ENCODE measurements around the gene ADAM10. TPM values are rescaled to one million over a fixed set of nuclear protein-coding genes. Genes with fewer than 3 reads are reported as not detected.

The ADAM10 gene
- polyA plus RNA-seq, 1 of the 3 experiments (the other 2 are of a cell fraction) = 83.5 TPM

DNA sequence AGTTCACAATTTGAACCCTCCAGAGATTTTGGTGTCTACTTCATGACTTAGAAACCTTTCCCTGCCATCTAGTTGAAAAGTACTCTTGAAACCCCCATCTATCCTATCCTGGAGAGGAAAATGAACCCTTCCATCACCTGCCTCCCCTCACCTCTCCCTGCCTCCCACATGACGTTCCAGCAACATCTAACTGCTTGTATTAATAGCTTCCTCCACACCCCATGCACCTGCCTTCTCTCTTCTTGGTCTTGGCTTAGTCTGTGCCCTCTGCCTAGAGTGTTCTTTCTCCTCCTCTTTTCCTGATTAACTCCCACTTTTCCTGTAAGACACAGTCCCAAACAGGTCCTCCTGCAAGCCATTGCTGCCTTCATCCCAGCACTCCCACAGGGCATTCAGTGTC is 210.0 kb downstream of the ADAM10 start:
- Histone ChIP-seq H3K27ac (ENCODE audit: low read depth in 2 of 2, low read length in 1 of 2) (no peak overlapping the region), H2AFZ (ENCODE audit: low read depth) (no peak overlapping the region), H3K36me3 (replicated peaks in 1 of 2; ENCODE audit: control insufficient read depth in 1 of 2, insufficient read depth in 2 of 2, low read length in 1 of 2) (no peaks in the 10 kb centered on the region), H3K79me2 (ENCODE audit: insufficient read depth) (no peaks in the 10 kb centered on the region), H3K4me2 (no peak overlapping the region), H3K27me3 (ENCODE audit: insufficient read depth) (peaks cover 7% of the 10 kb centered on the region; the same call in 1 of the 2 replicates), H3K9me3 (no peaks in the 10 kb centered on the region), H3F3A (replicated peaks; ENCODE audit: insufficient read depth) (no peaks in the 10 kb centered on the region), H3K4me3 (ENCODE audit: low read depth in 2 of 2, low read length in 1 of 2) (no peak overlapping the region), H3K9me2 (no peaks in the 10 kb centered on the region), H3K9ac (no peak overlapping the region), H3K4me1 (ENCODE audit: control insufficient read depth in 1 of 2, insufficient read depth in 2 of 2, low read depth in 1 of 2, low read length in 1 of 2) (no peaks in the 10 kb centered on the region), H4K20me1 (ENCODE audit: insufficient read depth) (no peaks in the 10 kb centered on the region)
- ChIA-PET CTCF (no interaction called here), POLR2A (no interaction called here)
- no peak for DNase-seq
- 38% methylated on average over 1 of the region's 1 CpG for WGBS (ENCODE audit: low lambda C conversion rate)
- no peak for TF ChIP-seq YY1 (IDR thresholded peaks at IDR 0.05; ENCODE audit: low read depth)
- TF ChIP-seq SIN3A (IDR thresholded peaks at IDR 0.05; ENCODE audit: borderline replicate concordance, low read depth, low read length) = no peak
- TF ChIP-seq, protein P1, sequence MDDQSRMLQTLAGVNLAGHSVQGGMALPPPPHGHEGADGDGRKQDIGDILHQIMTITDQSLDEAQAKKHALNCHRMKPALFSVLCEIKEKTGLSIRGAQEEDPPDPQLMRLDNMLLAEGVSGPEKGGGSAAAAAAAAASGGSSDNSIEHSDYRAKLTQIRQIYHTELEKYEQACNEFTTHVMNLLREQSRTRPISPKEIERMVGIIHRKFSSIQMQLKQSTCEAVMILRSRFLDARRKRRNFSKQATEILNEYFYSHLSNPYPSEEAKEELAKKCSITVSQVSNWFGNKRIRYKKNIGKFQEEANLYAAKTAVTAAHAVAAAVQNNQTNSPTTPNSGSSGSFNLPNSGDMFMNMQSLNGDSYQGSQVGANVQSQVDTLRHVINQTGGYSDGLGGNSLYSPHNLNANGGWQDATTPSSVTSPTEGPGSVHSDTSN (IDR thresholded peaks at IDR 0.05) = no peak
- no peak for TF ChIP-seq NFIC (IDR thresholded peaks at IDR 0.05; ENCODE audit: borderline replicate concordance)
- TF ChIP-seq FOSL2 (IDR thresholded peaks at IDR 0.05; ENCODE audit: borderline replicate concordance, low read depth) = no peak
- no peak for TF ChIP-seq RAD21 (IDR thresholded peaks at IDR 0.05; ENCODE audit: low read length)

DNA sequence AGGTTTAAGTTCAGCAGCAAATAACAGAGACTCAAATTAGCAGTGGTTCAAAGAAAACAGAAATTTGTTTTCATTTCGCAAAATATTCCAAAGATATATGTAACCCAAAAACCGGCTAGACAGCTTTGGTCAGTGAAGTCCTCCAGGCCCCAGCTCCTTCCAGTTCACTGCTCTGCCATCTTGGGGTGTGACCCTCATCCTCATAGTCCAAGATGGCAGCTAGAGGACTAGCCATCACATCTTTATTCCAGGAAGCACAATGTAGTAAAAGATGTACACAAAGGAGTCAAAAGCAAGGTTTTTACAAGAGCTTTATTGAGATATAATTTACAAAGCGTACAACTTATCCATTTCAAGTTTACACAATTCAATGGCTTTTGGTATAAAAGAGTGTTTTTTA is 210.6 kb downstream of the ADAM10 start:
- TF ChIP-seq RAD21 (IDR thresholded peaks at IDR 0.05; ENCODE audit: low read length) = no peak
- CTCF ChIA-PET = no interaction called here

More for the DNA sequence above, 210.6 kb downstream of the ADAM10 start:
- Histone ChIP-seq H2AFZ (ENCODE audit: low read depth) (no peak overlapping the region), H4K20me1 (ENCODE audit: insufficient read depth) (no peaks in the 10 kb centered on the region), H3K36me3 (replicated peaks in 1 of 2; ENCODE audit: control insufficient read depth in 1 of 2, insufficient read depth in 2 of 2, low read length in 1 of 2) (no peaks in the 10 kb centered on the region), H3K4me1 (ENCODE audit: control insufficient read depth in 1 of 2, insufficient read depth in 2 of 2, low read depth in 1 of 2, low read length in 1 of 2) (no peaks in the 10 kb centered on the region), H3K27ac (ENCODE audit: low read depth in 2 of 2, low read length in 1 of 2) (no peak overlapping the region), H3K4me2 (no peak overlapping the region), H3K27me3 (ENCODE audit: insufficient read depth) (peaks cover 7% of the 10 kb centered on the region; the same call in 1 of the 2 replicates), H3K9ac (no peak overlapping the region), H3K79me2 (ENCODE audit: insufficient read depth) (no peaks in the 10 kb centered on the region), H3K9me2 (no peaks in the 10 kb centered on the region), H3K4me3 (ENCODE audit: low read depth in 2 of 2, low read length in 1 of 2) (no peak overlapping the region), H3F3A (replicated peaks; ENCODE audit: insufficient read depth) (no peaks in the 10 kb centered on the region), H3K9me3 (no peaks in the 10 kb centered on the region)
- no peak for DNase-seq
- 82% methylated on average over 3 of the region's 3 CpGs for WGBS (ENCODE audit: low lambda C conversion rate)
- POLR2A ChIA-PET = no interaction called here

Small RNAs within 50 kb of the gene (small RNA-seq; reads per million reads assigned to genes)
- gene AC091046.1 = 0 to 0.79 (median 0) reads per million in 7 experiments
- 0 reads per million in 7 experiments for gene RF00012

Other genes with a start within 250 kb of the ADAM10 start
- 1.0 and 1.5 TPM in 2 replicates for gene MINDY2, start 21.6 kb upstream of the ADAM10 start, polyA plus RNA-seq (2012; rRNA removed)
- 48.9 and 54.3 TPM in 2 replicates for gene SLTM, start 184.0 kb upstream of the ADAM10 start, polyA plus RNA-seq (2012; rRNA removed)
- 16.5 and 19.8 TPM in 2 replicates for gene RNF111, start 238.0 kb upstream of the ADAM10 start, polyA plus RNA-seq (2012; rRNA removed)

Measured in SK-N-SH (cell line).